ENCODE results near the gene SERINC2.

DNA sequence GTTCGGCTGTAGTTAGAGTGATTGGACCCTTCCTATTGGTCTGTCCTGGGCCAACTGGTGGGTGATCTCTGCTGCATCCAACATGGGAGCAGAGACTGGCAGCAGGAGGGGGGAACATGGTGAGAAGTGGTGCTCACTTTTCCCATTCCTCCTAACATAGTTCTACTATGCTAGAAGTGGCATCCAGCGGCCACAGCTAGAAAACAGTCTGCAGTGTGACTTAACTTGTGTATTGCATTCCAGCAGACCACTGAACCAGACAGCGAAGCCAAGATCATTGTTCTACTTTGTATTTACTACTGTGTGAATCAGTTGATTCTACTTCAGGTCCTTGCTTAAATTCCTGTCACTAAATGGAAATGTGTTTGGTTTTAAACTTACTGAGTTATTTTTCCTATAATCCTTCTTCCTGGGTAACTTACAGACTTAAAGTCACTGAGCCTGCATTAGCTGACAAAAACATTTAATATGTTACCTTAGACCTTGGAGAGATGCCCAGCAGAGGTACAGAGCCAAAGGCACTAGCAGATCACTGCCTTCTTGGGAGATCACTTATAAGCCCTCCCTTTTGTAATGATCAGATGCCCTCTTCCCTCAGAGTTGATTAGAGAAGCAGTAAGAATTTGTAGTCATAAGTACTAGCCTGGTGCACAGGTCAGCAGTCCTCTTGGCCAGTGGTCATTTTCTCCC, 48.3 kb upstream of the SERINC2 start:
- TF ChIP-seq CTCF (conservative IDR thresholded peaks at IDR 0.05 in 1 of 2, IDR thresholded peaks at IDR 0.05 in 1 of 2; ENCODE audit: low read depth in 1 of 2, low read length in 2 of 2): no peak
- no peak for TF ChIP-seq EZH2 (IDR thresholded peaks at IDR 0.05; ENCODE audit: low read length, missing control alignments)
